ENCODE data around the gene NUFIP2.

NUFIP2 gene

DNA sequence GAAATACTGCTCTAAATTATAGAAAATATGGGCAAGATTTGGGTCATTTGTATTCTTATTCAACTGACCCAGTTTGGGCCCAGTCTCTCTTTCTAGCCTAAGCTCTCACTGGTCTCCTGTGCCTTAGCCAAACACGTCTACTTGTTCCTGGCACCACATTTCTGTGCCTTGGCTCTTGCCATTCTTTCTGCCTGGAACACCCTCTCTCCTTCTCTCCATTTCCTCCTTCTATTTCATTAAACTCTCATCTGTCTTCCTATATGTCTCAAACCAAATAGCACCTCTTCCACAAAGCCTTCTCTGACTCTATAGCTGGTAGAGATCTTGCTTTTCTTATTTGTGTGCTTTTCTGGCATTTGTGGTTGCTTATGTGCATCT is 37.7 kb upstream of the NUFIP2 start:
- Histone ChIP-seq H3K4me3 (ENCODE audit: insufficient read depth in 1 of 2, low read depth in 1 of 2, low read length in 2 of 2) (no peak overlapping the region), H3K4me2 (ENCODE audit: low read length, poor library complexity, severe bottlenecking) (no peak overlapping the region), H2BK5ac (ENCODE audit: low read depth, low read length, poor library complexity, severe bottlenecking) (no peak overlapping the region), H4K91ac (ENCODE audit: low read length) (no peak overlapping the region), H3K18ac (ENCODE audit: low read depth in 1 of 2, low read length in 2 of 2) (no peak overlapping the region), H3K9me3 (ENCODE audit: control insufficient read depth, low read length) (no peaks in the 10 kb centered on the region), H3K36me3 (ENCODE audit: control insufficient read depth in 1 of 2, insufficient read depth in 2 of 2, low read depth in 1 of 2, low read length in 2 of 2) (no peaks in the 10 kb centered on the region), H2BK15ac (ENCODE audit: low read depth, poor library complexity, severe bottlenecking) (no peak overlapping the region), H3K27me3 (ENCODE audit: control insufficient read depth in 1 of 2, insufficient read depth in 1 of 2, low read length in 2 of 2) (peaks cover 0 to 4% of the 10 kb centered on the region in 2 experiments), H3K14ac (ENCODE audit: low read length in 2 of 2) (no peak overlapping the region), H4K8ac (ENCODE audit: low read length) (no peak overlapping the region), H2AFZ (ENCODE audit: low read depth, low read length) (no peak overlapping the region), H3K4me1 (ENCODE audit: control insufficient read depth, insufficient read depth, low read depth, low read length) (no peaks in the 10 kb centered on the region), H3K23ac (ENCODE audit: low read length in 2 of 2) (no peak overlapping the region), H2BK120ac (ENCODE audit: low read depth, low read length) (no peak overlapping the region), H2BK12ac (ENCODE audit: low read length in 2 of 2) (no peak overlapping the region), H3K9ac (ENCODE audit: low read length) (no peak overlapping the region), H3K79me1 (replicated peaks; ENCODE audit: low read length, poor library complexity, severe bottlenecking) (no peaks in the 10 kb centered on the region), H2AK5ac (ENCODE audit: low read length, severe bottlenecking) (no peak overlapping the region), H3K4ac (ENCODE audit: low read depth in 1 of 2, low read length in 2 of 2) (no peak overlapping the region), H3K27ac (ENCODE audit: low read length, poor library complexity, severe bottlenecking) (no peak overlapping the region)
- WGBS: 76% methylated on average over 1 of the region's 1 CpG
- no peak for DNase-seq

- Histone ChIP-seq H2BK15ac (ENCODE audit: low read depth, poor library complexity, severe bottlenecking) (no peak overlapping the region), H3K14ac (ENCODE audit: low read length in 2 of 2) (no peak overlapping the region), H3K9me3 (ENCODE audit: control insufficient read depth, low read length) (no peaks in the 10 kb centered on the region), H3K79me1 (replicated peaks; ENCODE audit: low read length, poor library complexity, severe bottlenecking) (no peaks in the 10 kb centered on the region), H2BK12ac (ENCODE audit: low read length in 2 of 2) (no peak overlapping the region), H2AFZ (ENCODE audit: low read depth, low read length) (no peak overlapping the region), H3K27me3 (ENCODE audit: control insufficient read depth in 1 of 2, insufficient read depth in 1 of 2, low read length in 2 of 2) (peaks cover 0 to 4% of the 10 kb centered on the region in 2 experiments), H3K4me3 (ENCODE audit: insufficient read depth in 1 of 2, low read depth in 1 of 2, low read length in 2 of 2) (no peak overlapping the region), H3K27ac (ENCODE audit: low read length, poor library complexity, severe bottlenecking) (no peak overlapping the region), H2BK5ac (ENCODE audit: low read depth, low read length, poor library complexity, severe bottlenecking) (no peak overlapping the region), H3K23ac (ENCODE audit: low read length in 2 of 2) (no peak overlapping the region), H3K4me2 (ENCODE audit: low read length, poor library complexity, severe bottlenecking) (no peak overlapping the region), H3K4me1 (ENCODE audit: control insufficient read depth, insufficient read depth, low read depth, low read length) (no peaks in the 10 kb centered on the region), H4K91ac (ENCODE audit: low read length) (no peak overlapping the region), H3K9ac (ENCODE audit: low read length) (no peak overlapping the region), H3K4ac (ENCODE audit: low read depth in 1 of 2, low read length in 2 of 2) (no peak overlapping the region), H3K36me3 (ENCODE audit: control insufficient read depth in 1 of 2, insufficient read depth in 2 of 2, low read depth in 1 of 2, low read length in 2 of 2) (no peaks in the 10 kb centered on the region), H2BK120ac (ENCODE audit: low read depth, low read length) (no peak overlapping the region), H4K8ac (ENCODE audit: low read length) (no peak overlapping the region), H3K18ac (ENCODE audit: low read depth in 1 of 2, low read length in 2 of 2) (no peak overlapping the region), H2AK5ac (ENCODE audit: low read length, severe bottlenecking) (no peak overlapping the region)
- DNase-seq: no peak
- WGBS: 89% methylated on average over 3 of the region's 3 CpGs
Measured at GRCh38 chr17:29331075-29331707, 37.2 kb upstream of the NUFIP2 start.

DNA sequence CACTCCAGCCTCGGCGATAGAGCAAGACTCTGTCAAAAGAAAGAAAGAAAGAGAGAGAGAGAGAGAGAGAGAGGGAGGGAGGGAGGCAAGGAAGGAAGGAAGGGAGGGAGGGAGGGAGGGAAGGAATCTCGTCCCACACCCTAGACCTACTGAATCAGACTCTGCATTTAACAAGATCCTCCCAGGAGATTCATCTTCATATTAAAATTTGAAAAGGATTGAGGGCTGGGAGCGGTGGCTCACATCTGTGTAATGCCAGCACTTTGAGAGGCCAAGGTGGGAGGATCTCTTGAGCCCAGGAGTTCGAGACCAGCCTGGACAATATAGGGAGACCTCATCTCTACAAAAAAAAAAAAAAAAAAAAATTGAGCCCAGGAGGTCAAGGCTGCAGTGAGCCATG is 33.5 kb upstream of the NUFIP2 start:
- Histone ChIP-seq H3K27ac (ENCODE audit: low read length, poor library complexity, severe bottlenecking) (no peak overlapping the region), H4K8ac (ENCODE audit: low read length) (no peak overlapping the region), H3K4ac (ENCODE audit: low read depth in 1 of 2, low read length in 2 of 2) (no peak overlapping the region), H3K4me1 (ENCODE audit: control insufficient read depth, insufficient read depth, low read depth, low read length) (no peaks in the 10 kb centered on the region), H2AK5ac (ENCODE audit: low read length, severe bottlenecking) (no peak overlapping the region), H3K9me3 (ENCODE audit: control insufficient read depth, low read length) (no peaks in the 10 kb centered on the region), H2BK15ac (ENCODE audit: low read depth, poor library complexity, severe bottlenecking) (no peak overlapping the region), H2AFZ (ENCODE audit: low read depth, low read length) (no peak overlapping the region), H4K91ac (ENCODE audit: low read length) (no peak overlapping the region), H2BK120ac (ENCODE audit: low read depth, low read length) (no peak overlapping the region), H2BK12ac (ENCODE audit: low read length in 2 of 2) (no peak overlapping the region), H3K23ac (ENCODE audit: low read length in 2 of 2) (no peak overlapping the region), H3K9ac (ENCODE audit: low read length) (no peak overlapping the region), H3K36me3 (ENCODE audit: control insufficient read depth in 1 of 2, insufficient read depth in 2 of 2, low read depth in 1 of 2, low read length in 2 of 2) (no peaks in the 10 kb centered on the region), H3K14ac (ENCODE audit: low read length in 2 of 2) (no peak overlapping the region), H3K27me3 (ENCODE audit: control insufficient read depth in 1 of 2, insufficient read depth in 1 of 2, low read length in 2 of 2) (no peaks in the 10 kb centered on the region), H3K18ac (ENCODE audit: low read depth in 1 of 2, low read length in 2 of 2) (no peak overlapping the region), H2BK5ac (ENCODE audit: low read depth, low read length, poor library complexity, severe bottlenecking) (no peak overlapping the region), H3K4me3 (ENCODE audit: insufficient read depth in 1 of 2, low read depth in 1 of 2, low read length in 2 of 2) (no peak overlapping the region), H3K79me1 (replicated peaks; ENCODE audit: low read length, poor library complexity, severe bottlenecking) (no peaks in the 10 kb centered on the region), H3K4me2 (ENCODE audit: low read length, poor library complexity, severe bottlenecking) (no peak overlapping the region)
- 65% methylated on average over 4 of the region's 5 CpGs for WGBS
- DNase-seq: no peak

DNA sequence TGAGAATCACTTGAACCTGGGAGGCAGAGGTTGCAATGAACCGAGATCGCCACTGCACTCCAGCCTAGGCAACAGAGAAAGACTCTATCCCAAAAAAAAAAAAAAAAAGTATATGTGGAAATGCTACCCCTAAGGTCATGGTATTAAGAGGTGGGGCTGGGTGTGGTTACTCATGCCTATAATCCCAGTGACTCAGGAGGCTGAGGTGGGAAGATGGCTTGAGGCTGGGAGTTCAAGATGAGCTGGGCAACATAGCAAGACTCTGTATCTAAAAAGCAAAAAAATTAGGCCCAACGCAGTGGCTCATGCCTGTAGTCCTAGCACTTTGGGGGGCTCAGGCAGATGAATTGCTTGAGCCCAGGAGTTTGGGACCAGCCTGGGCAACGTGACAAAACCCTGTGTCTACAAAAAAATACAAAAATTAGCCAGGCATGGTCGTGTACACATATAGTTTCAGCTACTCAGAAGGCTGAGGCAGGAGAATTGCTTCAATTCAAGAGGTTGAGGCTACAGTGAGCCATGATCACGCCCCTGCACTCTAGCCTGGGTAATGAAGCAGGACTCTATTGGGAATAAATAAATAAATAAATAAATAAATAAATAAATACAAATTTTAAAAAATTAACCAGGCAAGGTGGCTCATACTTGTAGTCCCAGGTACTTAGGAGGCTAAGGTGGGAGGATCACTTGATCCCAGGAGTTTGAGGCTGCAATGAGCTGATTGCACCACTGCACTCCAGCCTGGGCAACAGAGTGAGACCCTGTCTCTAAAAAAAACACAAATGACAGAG is 32.3 kb upstream of the NUFIP2 start:
- WGBS: 83% methylated on average over 3 of the region's 6 CpGs
- H3K36me3 ChIP-seq (ENCODE audit: control insufficient read depth in 1 of 2, insufficient read depth in 2 of 2, low read depth in 1 of 2, low read length in 2 of 2): no peaks in the 10 kb centered on the region

More for the DNA sequence above, 32.3 kb upstream of the NUFIP2 start:
- no peak overlapping the region for H3K4ac ChIP-seq (ENCODE audit: low read depth in 1 of 2, low read length in 2 of 2)
- H2BK120ac ChIP-seq (ENCODE audit: low read depth, low read length): no peak overlapping the region
- H3K9ac ChIP-seq (ENCODE audit: low read length): no peak overlapping the region
- no peak for DNase-seq
- H2BK15ac ChIP-seq (ENCODE audit: low read depth, poor library complexity, severe bottlenecking): no peak overlapping the region
- no peak overlapping the region for H2BK5ac ChIP-seq (ENCODE audit: low read depth, low read length, poor library complexity, severe bottlenecking)
- H2BK12ac ChIP-seq (ENCODE audit: low read length in 2 of 2): no peak overlapping the region
- no peak overlapping the region for H2AFZ ChIP-seq (ENCODE audit: low read depth, low read length)
- H3K9me3 ChIP-seq (ENCODE audit: control insufficient read depth, low read length): no peaks in the 10 kb centered on the region
- H4K91ac ChIP-seq (ENCODE audit: low read length): no peak overlapping the region
- no peak overlapping the region for H3K4me3 ChIP-seq (ENCODE audit: insufficient read depth in 1 of 2, low read depth in 1 of 2, low read length in 2 of 2)
- H3K23ac ChIP-seq (ENCODE audit: low read length in 2 of 2): no peak overlapping the region
- no peaks in the 10 kb centered on the region for H3K27me3 ChIP-seq (ENCODE audit: control insufficient read depth in 1 of 2, insufficient read depth in 1 of 2, low read length in 2 of 2)
- no peaks in the 10 kb centered on the region for H3K79me1 ChIP-seq (replicated peaks; ENCODE audit: low read length, poor library complexity, severe bottlenecking)
- no peak overlapping the region for H3K4me2 ChIP-seq (ENCODE audit: low read length, poor library complexity, severe bottlenecking)
- H3K18ac ChIP-seq (ENCODE audit: low read depth in 1 of 2, low read length in 2 of 2): no peak overlapping the region
- H3K14ac ChIP-seq (ENCODE audit: low read length in 2 of 2): no peak overlapping the region
- no peaks in the 10 kb centered on the region for H3K4me1 ChIP-seq (ENCODE audit: control insufficient read depth, insufficient read depth, low read depth, low read length)
- no peak overlapping the region for H3K27ac ChIP-seq (ENCODE audit: low read length, poor library complexity, severe bottlenecking)
- no peak overlapping the region for H2AK5ac ChIP-seq (ENCODE audit: low read length, severe bottlenecking)
- H4K8ac ChIP-seq (ENCODE audit: low read length): no peak overlapping the region
